ENCODE measurements around the gene PNPLA7. TPM values are rescaled to one million over a fixed set of nuclear protein-coding genes. Genes with fewer than 3 reads are reported as not detected.

The PNPLA7 gene
- total and polyA plus RNA-seq, 2 of the 4 experiments (the other 2 are of a cell fraction) = under 0.01 to 0.89 TPM

- Histone ChIP-seq H3K27me3 (ENCODE audit: control insufficient read depth, insufficient read depth, low read length) (peaks cover 2% of the 10 kb centered on the region; the same call in 1 of the 2 replicates), H3K36me3 (ENCODE audit: control insufficient read depth, insufficient read depth, low read length) (no peaks in the 10 kb centered on the region), H3K4me1 (ENCODE audit: control insufficient read depth, insufficient read depth, low read length) (no peaks in the 10 kb centered on the region), H4K8ac (ENCODE audit: low read depth in 2 of 2, low read length in 2 of 2) (no peak overlapping the region), H3K18ac (ENCODE audit: low read depth, low read length) (no peak overlapping the region), H2BK5ac (ENCODE audit: low read depth, low read length, poor library complexity, severe bottlenecking) (no peak overlapping the region), H3K4ac (ENCODE audit: low read depth, low read length) (no peak overlapping the region), H3K14ac (replicated peaks; ENCODE audit: low read depth, low read length) (no peak overlapping the region), H3K27ac (ENCODE audit: insufficient read depth, low read length) (no peak overlapping the region), H3K9ac (ENCODE audit: low read depth, low read length) (no peak overlapping the region), H2BK20ac (ENCODE audit: low read depth, low read length) (no peak overlapping the region), H3K9me3 (ENCODE audit: control insufficient read depth, insufficient read depth, low read length) (no peaks in the 10 kb centered on the region), H4K5ac (ENCODE audit: low read depth, low read length) (no peak overlapping the region), H2AFZ (replicated peaks; ENCODE audit: low read length, poor library complexity) (no peak overlapping the region), H4K91ac (ENCODE audit: insufficient read depth, low read depth, low read length) (no peak overlapping the region), H4K20me1 (ENCODE audit: insufficient read depth, low read length) (no peaks in the 10 kb centered on the region), H2BK120ac (ENCODE audit: low read depth, low read length) (no peak overlapping the region), H3K9me1 (ENCODE audit: insufficient read depth, low read length) (no peaks in the 10 kb centered on the region), H3K56ac (ENCODE audit: extremely low read depth, insufficient read depth, low read length) (no peak overlapping the region), H2AK5ac (ENCODE audit: low read depth, low read length) (no peak overlapping the region), H3K79me1 (ENCODE audit: low read depth in 1 of 2, low read length in 2 of 2) (no peaks in the 10 kb centered on the region), H3K23ac (ENCODE audit: low read depth, low read length) (no peak overlapping the region), H2AK9ac (replicated peaks; ENCODE audit: low read depth, low read length, poor library complexity) (peak overlapping the region; percentile 28), H3K4me2 (ENCODE audit: low read depth, low read length) (no peak overlapping the region), H2BK15ac (ENCODE audit: low read depth, low read length) (no peak overlapping the region), H3K4me3 (ENCODE audit: insufficient read depth, low read depth, low read length) (no peak overlapping the region)
- in situ Hi-C loops (cut with MboI; ENCODE audit: low sequenced_read_pairs) (no loop called here), intact Hi-C loops (cut with micrococcal nuclease) (no loop called here), dilution Hi-C loops (cut with HindIII; ENCODE audit: low sequenced_read_pairs, unreplicated experiment) (no loop called here)
- WGBS, 2 experiments (ENCODE audit: extremely low coverage in 2 of 2, insufficient read length in 1 of 2) = 90% methylated on average over 5 of the region's 12 CpGs; no CpG with 5 or more reads in 1 of the 2 experiments
- ChIA-PET CTCF (no interaction called here), POLR2A (ENCODE audit: unreplicated experiment) (no interaction called here)
- BruUV-seq (replicated peaks) = no TSS peak
- TF ChIP-seq SMC3 (IDR thresholded peaks at IDR 0.05; ENCODE audit: low read depth, low read length) (no peak), FOS (IDR thresholded peaks at IDR 0.05; ENCODE audit: low read depth, low read length) (no peak), USF2 (IDR thresholded peaks at IDR 0.05; ENCODE audit: low read depth, low read length) (no peak), POLR2A (IDR thresholded peaks at IDR 0.05; ENCODE audit: low read depth, low read length) (no peak), MAFK (IDR thresholded peaks at IDR 0.05; ENCODE audit: low read depth, low read length) (no peak), CEBPB (IDR thresholded peaks at IDR 0.05; ENCODE audit: low read depth, low read length) (no peak), RAD21 (IDR thresholded peaks at IDR 0.05; ENCODE audit: low read length) (no peak), CTCF (conservative IDR thresholded peaks at IDR 0.05; ENCODE audit: low read depth, low read length) (no peak), BHLHE40 (IDR thresholded peaks at IDR 0.05; ENCODE audit: low read depth, low read length) (no peak), NFE2L2 (IDR thresholded peaks at IDR 0.05; ENCODE audit: low read depth, low read length) (no peak), MXI1 (IDR thresholded peaks at IDR 0.05; ENCODE audit: borderline replicate concordance, low read depth, low read length) (no peak), ELK1 (IDR thresholded peaks at IDR 0.05; ENCODE audit: borderline replicate concordance, low read depth, low read length) (no peak), MAZ (IDR thresholded peaks at IDR 0.05; ENCODE audit: borderline replicate concordance, low read depth, low read length) (no peak), RFX5 (IDR thresholded peaks at IDR 0.05; ENCODE audit: low read depth, low read length) (no peak), CHD1 (IDR thresholded peaks at IDR 0.05; ENCODE audit: low read depth, low read length) (no peak), RCOR1 (IDR thresholded peaks at IDR 0.05; ENCODE audit: insufficient replicate concordance, low read length) (no peak)
- DNase-seq (no peak), ATAC-seq (ENCODE audit: low read depth) (no peak)
Observed at GRCh38 chr9:137501457-137501856, 48.7 kb downstream of the PNPLA7 start.

Measured in IMR-90 (cell line).